ENCODE data around the gene CPNE7.

- TF ChIP-seq, protein P1, sequence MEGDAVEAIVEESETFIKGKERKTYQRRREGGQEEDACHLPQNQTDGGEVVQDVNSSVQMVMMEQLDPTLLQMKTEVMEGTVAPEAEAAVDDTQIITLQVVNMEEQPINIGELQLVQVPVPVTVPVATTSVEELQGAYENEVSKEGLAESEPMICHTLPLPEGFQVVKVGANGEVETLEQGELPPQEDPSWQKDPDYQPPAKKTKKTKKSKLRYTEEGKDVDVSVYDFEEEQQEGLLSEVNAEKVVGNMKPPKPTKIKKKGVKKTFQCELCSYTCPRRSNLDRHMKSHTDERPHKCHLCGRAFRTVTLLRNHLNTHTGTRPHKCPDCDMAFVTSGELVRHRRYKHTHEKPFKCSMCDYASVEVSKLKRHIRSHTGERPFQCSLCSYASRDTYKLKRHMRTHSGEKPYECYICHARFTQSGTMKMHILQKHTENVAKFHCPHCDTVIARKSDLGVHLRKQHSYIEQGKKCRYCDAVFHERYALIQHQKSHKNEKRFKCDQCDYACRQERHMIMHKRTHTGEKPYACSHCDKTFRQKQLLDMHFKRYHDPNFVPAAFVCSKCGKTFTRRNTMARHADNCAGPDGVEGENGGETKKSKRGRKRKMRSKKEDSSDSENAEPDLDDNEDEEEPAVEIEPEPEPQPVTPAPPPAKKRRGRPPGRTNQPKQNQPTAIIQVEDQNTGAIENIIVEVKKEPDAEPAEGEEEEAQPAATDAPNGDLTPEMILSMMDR (conservative IDR thresholded peaks at IDR 0.05 in 1 of 2, IDR thresholded peaks at IDR 0.05 in 1 of 2; ENCODE audit: low read depth in 1 of 2, low read length in 2 of 2): no peak
- no peak for TF ChIP-seq EZH2 (IDR thresholded peaks at IDR 0.05; ENCODE audit: low read length, missing control alignments)
Measured at GRCh38 chr16:89575247-89576152, at the start of gene CPNE7.
